Mesenteric fat pad (tissue), 1 donor: ENCODE results near the gene KCNA5. TPM values are rescaled to one million over a fixed set of nuclear protein-coding genes. Genes with fewer than 3 reads are reported as not detected.

Experiments
- total RNA-seq: library from RNA; stranded (reverse); fragmentation: NEBNext Ultra II Directional; extraction: Animal tissue kit (Norgen Biotek cat#: 25700); gene quantifications from one replicate; pipeline ENCODE4 v1.2.1, GENCODE V29; 2021
- donor health status: DM: yes; HTN: yes; CAD: no.

The KCNA5 gene
- total RNA-seq, 1 donor from 2014 or later, result 0.13 TPM

Other genes with a start within 250 kb of the KCNA5 start
- 0.19 TPM for gene KCNA1, start 134.0 kb upstream of the KCNA5 start, total RNA-seq